ENCODE measurements around the gene LRCH3.
"Not testable (repeated sequence)": the region's sequence is repeated elsewhere in the genome, so short reads cannot be mapped to it uniquely, and the experiment has no call there.

The LRCH3 gene

GRCh38 chr3:197878427-197878826 lies 87.4 kb downstream of the LRCH3 start:
- H3K4me3 ChIP-seq (ENCODE audit: low read depth, low read length), result no peak overlapping the region
- in situ Hi-C loops (cut with HindIII; ENCODE audit: low sequenced_read_pairs), result no loop called here
- no peak for DNase-seq (ENCODE audit: low read depth)
- no peak for TF ChIP-seq CTCF (IDR thresholded peaks at IDR 0.05; ENCODE audit: low read depth, low read length, missing control alignments)

GRCh38 chr3:197880491-197881269 lies 89.6 kb downstream of the LRCH3 start:
- H3K4me3 ChIP-seq (ENCODE audit: low read depth, low read length), result no peak overlapping the region
- in situ Hi-C loops (cut with HindIII; ENCODE audit: low sequenced_read_pairs), result no loop called here
- TF ChIP-seq CTCF (IDR thresholded peaks at IDR 0.05; ENCODE audit: low read depth, low read length, missing control alignments), result no peak
- no peak for DNase-seq (ENCODE audit: low read depth)

- in situ Hi-C loops (cut with HindIII; ENCODE audit: low sequenced_read_pairs), result no loop called here
- TF ChIP-seq CTCF (IDR thresholded peaks at IDR 0.05; ENCODE audit: low read depth, low read length, missing control alignments), result no peak
- H3K4me3 ChIP-seq (ENCODE audit: low read depth, low read length), result no peak overlapping the region
- DNase-seq (ENCODE audit: low read depth), result no peak
Observed at GRCh38 chr3:197881270-197881969, 90.4 kb downstream of the LRCH3 start.

- H3K4me3 ChIP-seq (ENCODE audit: low read depth, low read length), result no peak overlapping the region
- TF ChIP-seq CTCF (IDR thresholded peaks at IDR 0.05; ENCODE audit: low read depth, low read length, missing control alignments), result no peak
- DNase-seq (ENCODE audit: low read depth), result no peak
- in situ Hi-C loops (cut with HindIII; ENCODE audit: low sequenced_read_pairs), result no loop called here
Observed at GRCh38 chr3:197881970-197882338, 90.9 kb downstream of the LRCH3 start.

- no peak overlapping the region for H3K4me3 ChIP-seq (ENCODE audit: low read depth, low read length)
- TF ChIP-seq CTCF (IDR thresholded peaks at IDR 0.05; ENCODE audit: low read depth, low read length, missing control alignments), result no peak
- DNase-seq (ENCODE audit: low read depth), result no peak
- in situ Hi-C loops (cut with HindIII; ENCODE audit: low sequenced_read_pairs), result no loop called here
Observed at GRCh38 chr3:197882586-197882985, 91.5 kb downstream of the LRCH3 start.

GRCh38 chr3:197883541-197883940 lies 92.5 kb downstream of the LRCH3 start:
- H3K4me3 ChIP-seq (ENCODE audit: low read depth, low read length), result no peak overlapping the region
- DNase-seq (ENCODE audit: low read depth), result no peak
- no peak for TF ChIP-seq CTCF (IDR thresholded peaks at IDR 0.05; ENCODE audit: low read depth, low read length, missing control alignments)
- in situ Hi-C loops (cut with HindIII; ENCODE audit: low sequenced_read_pairs), result no loop called here

- H3K4me3 ChIP-seq (ENCODE audit: low read depth, low read length); DNase-seq (ENCODE audit: low read depth); in situ Hi-C loops (cut with HindIII; ENCODE audit: low sequenced_read_pairs): not testable (repeated sequence)
Observed at GRCh38 chr3:197884330-197884729, 93.3 kb downstream of the LRCH3 start.

- in situ Hi-C loops (cut with HindIII; ENCODE audit: low sequenced_read_pairs); DNase-seq (ENCODE audit: low read depth): not testable (repeated sequence)
Observed at GRCh38 chr3:197886052-197886451, 95.0 kb downstream of the LRCH3 start.

GRCh38 chr3:197887430-197888053 lies 96.5 kb downstream of the LRCH3 start:
- H3K4me3 ChIP-seq (ENCODE audit: low read depth, low read length); DNase-seq (ENCODE audit: low read depth); in situ Hi-C loops (cut with HindIII; ENCODE audit: low sequenced_read_pairs): not testable (repeated sequence)

More at GRCh38 chr3:197886052-197886451, 95.0 kb downstream of the LRCH3 start:
- H3K4me3 ChIP-seq (ENCODE audit: low read depth, low read length), result not testable (repeated sequence)

Measured in astrocyte of the cerebellum (primary cell).